Endothelial cell of umbilical vein (primary cell): ENCODE results near the gene SMIM20. TPM values are rescaled to one million over a fixed set of nuclear protein-coding genes. Genes with fewer than 3 reads are reported as not detected.

Source experiments
- BruUV-seq: library from RNA; stranded (reverse); fragments of 400-500 nt; replicated peaks from 2 replicates; lab custom pipeline; 2021; lab: Mats Ljungman, UMichigan
- CTCF ChIA-PET: fragments of 300-600, 350-600 bp; sonication (Branson Sonifier 250); formaldehyde crosslinking; loops from one replicate; lab custom pipeline; 2021; ENCODE audit warnings: antibody characterized with exemption, inconsistent platforms; lab: Charles Lee
- POLR2A ChIA-PET: fragments of 300-600, 350-600 bp; sonication (Branson Sonifier 250); formaldehyde crosslinking; loops from one replicate; lab custom pipeline; 2021; ENCODE audit warnings: antibody characterized with exemption, inconsistent platforms; lab: Charles Lee
- DNase-seq: peaks from one replicate; pipeline ENCODE4 v3.0.0-alpha.2; 2011; ENCODE audit warnings: low read depth, low spot score
- FAIRE-seq: peaks from 2 replicates; lab custom pipeline; 2011; peaks lifted over from hg19 to GRCh38; lab: Jason Lieb, UNC
- H2AFZ ChIP-seq: 2 replicates; pipeline ENCODE4 v1.6.0; 2012; ENCODE audit warnings: low read depth, low read length, control low read depth, inconsistent platforms
- H3K27ac ChIP-seq: 2 replicates; pipeline ENCODE4 v1.5.1; 2011; ENCODE audit warnings: low read depth, mild to moderate bottlenecking, control low read depth, low read length, moderate library complexity; ENCODE audit not compliant: insufficient read depth
- H3K27me3 ChIP-seq, 2 experiments: 2 replicates each; pipeline versions ENCODE4 v1.6.0 to v1.6.1; 2011; ENCODE audit warnings: low read length in 2 of 2, mixed read lengths in 1 of 2; ENCODE audit not compliant: control insufficient read depth in 2 of 2, insufficient read depth in 2 of 2
- H3K36me3 ChIP-seq, 2 experiments: 2 replicates in 1 of 2; 3 replicates in 1 of 2; pipeline ENCODE4 v1.5.1; 2011; ENCODE audit warnings: low read length in 2 of 2, mild to moderate bottlenecking in 1 of 2, moderate library complexity in 1 of 2; ENCODE audit not compliant: control insufficient read depth in 2 of 2, insufficient read depth in 2 of 2; ENCODE audit errors: extremely low read depth in 1 of 2
- H3K4me1 ChIP-seq: 3 replicates; pipeline ENCODE4 v1.5.1; 2011; ENCODE audit warnings: mild to moderate bottlenecking, low read length; ENCODE audit not compliant: control insufficient read depth, insufficient read depth; ENCODE audit errors: extremely low read depth
- H3K4me2 ChIP-seq: 2 replicates; pipeline ENCODE4 v1.6.1; 2011; ENCODE audit warnings: low read length, control low read depth, mixed read lengths; ENCODE audit not compliant: insufficient read depth
- H3K4me3 ChIP-seq, 3 experiments: fragments of 200-600 bp in 1 of 3; sonication (generic), shearing (Covaris generic) in 1 of 3; replicated peaks in 1 of 3; 2 replicates each; pipeline ENCODE4 v1.5.1; 2011 to 2016; ENCODE audit warnings: control low read depth in 3 of 3, low read length in 3 of 3, mild to moderate bottlenecking in 2 of 3, inconsistent platforms in 1 of 3, low read depth in 1 of 3, moderate library complexity in 1 of 3; ENCODE audit not compliant: insufficient read depth in 1 of 3
- H3K79me2 ChIP-seq: 2 replicates; pipeline ENCODE4 v1.6.0; 2012; ENCODE audit warnings: low read length, inconsistent platforms; ENCODE audit not compliant: control insufficient read depth, insufficient read depth
- H3K9ac ChIP-seq: replicated peaks from 2 replicates; pipeline ENCODE3; 2011; ENCODE audit warnings: low read length, control low read depth; ENCODE audit not compliant: insufficient read depth; ENCODE audit errors: extremely low read depth
- H3K9me1 ChIP-seq: replicated peaks from 3 replicates; pipeline ENCODE4 v1.6.0; 2011; ENCODE audit warnings: mild to moderate bottlenecking, low read length; ENCODE audit not compliant: control insufficient read depth, insufficient read depth; ENCODE audit errors: extremely low read depth
- H3K9me3 ChIP-seq: replicated peaks from 2 replicates; pipeline ENCODE4 v1.5.1; 2012; ENCODE audit warnings: low read length, inconsistent platforms; ENCODE audit not compliant: control insufficient read depth, insufficient read depth
- H4K20me1 ChIP-seq: replicated peaks from 2 replicates; pipeline ENCODE3; 2011; ENCODE audit warnings: mild to moderate bottlenecking, low read length; ENCODE audit not compliant: control insufficient read depth, insufficient read depth; ENCODE audit errors: extremely low read depth
- EZH2 ChIP-seq: IDR thresholded peaks from 2 replicates; pipeline ENCODE4 v1.6.1; 2012; ENCODE audit warnings: borderline replicate concordance, low read depth, mild to moderate bottlenecking, moderate library complexity, low read length, inconsistent platforms; ENCODE audit not compliant: severe bottlenecking
- FOS ChIP-seq: IDR thresholded peaks from 2 replicates; pipeline ENCODE4 v1.6.1; 2011; ENCODE audit warnings: mild to moderate bottlenecking, low read length, moderate library complexity, borderline replicate concordance; ENCODE audit not compliant: insufficient read depth
- JUN ChIP-seq: IDR thresholded peaks from 2 replicates; pipeline ENCODE4 v1.6.1; 2011; ENCODE audit warnings: borderline replicate concordance, low read depth; ENCODE audit not compliant: insufficient read length, insufficient read depth
- MYC ChIP-seq: IDR thresholded peaks from one replicate; pipeline ENCODE4 v1.6.1; 2011; ENCODE audit warnings: mild to moderate bottlenecking, low read depth, low read length
- POLR2A ChIP-seq: IDR thresholded peaks from 2 replicates; pipeline ENCODE4 v1.6.1; 2012; ENCODE audit warnings: low read depth, mild to moderate bottlenecking, control low read depth, low read length
- POLR2AphosphoS5 ChIP-seq: IDR thresholded peaks from 2 replicates; pipeline ENCODE4 v1.6.1; 2012; ENCODE audit warnings: low read depth, mild to moderate bottlenecking, control low read depth, low read length, moderate library complexity; ENCODE audit not compliant: insufficient read depth
- dilution Hi-C: fragments of 300-500 bp; cut with MboI; formaldehyde crosslinking; loops from one replicate; pipeline ENCODE4 v1.15.0; 2019; ENCODE audit warnings: low sequenced_read_pairs; ENCODE audit not compliant: extremely low pct_ligation_motif_present
- intact Hi-C: fragments of 100-400 bp; cut with micrococcal nuclease; formaldehyde crosslinking; loops from one replicate; pipeline ENCODE4 v1.10.0; 2022
- polyA plus RNA-seq, 4 experiments: library from polyadenylated mRNA; depleted of rRNA in 3 of 4; stranded (reverse) in 3 of 4; unstranded in 1 of 4; fragments of >200 nt; gene quantifications; 2 replicates each; pipeline versions ENCODE4 v1.2.1 to v1.2.3, GENCODE V29; 2011 to 2012; ENCODE audit warnings: missing spikeins in 1 of 4
- total RNA-seq: library from RNA; stranded (reverse); gene quantifications from 2 replicates; pipeline ENCODE4 v1.2.3, GENCODE V29; 2021
- TF ChIP-seq, protein P1 (sequence below), 2 donors: IDR thresholded peaks; 1 replicate in 1 of 2; 2 replicates in 1 of 2; pipeline ENCODE4 v1.5.1; 2011; ENCODE audit warnings: low read length in 2 of 2, mild to moderate bottlenecking in 2 of 2, moderate library complexity in 2 of 2, control low read depth in 1 of 2, inconsistent platforms in 1 of 2, low read depth in 1 of 2; ENCODE audit not compliant: insufficient read depth in 1 of 2; ENCODE audit errors: extremely low read depth in 1 of 2
- TF ChIP-seq, protein P2 (sequence below): IDR thresholded peaks from 2 replicates; pipeline ENCODE4 v1.6.1; 2011; ENCODE audit not compliant: insufficient read depth, insufficient read length

SMIM20 gene
- total and polyA plus RNA-seq, 2 donors (not counting 3 experiments of a cell fraction or from before 2014, with no cell fraction given) = 10.2 to 19.2 TPM

DNA sequence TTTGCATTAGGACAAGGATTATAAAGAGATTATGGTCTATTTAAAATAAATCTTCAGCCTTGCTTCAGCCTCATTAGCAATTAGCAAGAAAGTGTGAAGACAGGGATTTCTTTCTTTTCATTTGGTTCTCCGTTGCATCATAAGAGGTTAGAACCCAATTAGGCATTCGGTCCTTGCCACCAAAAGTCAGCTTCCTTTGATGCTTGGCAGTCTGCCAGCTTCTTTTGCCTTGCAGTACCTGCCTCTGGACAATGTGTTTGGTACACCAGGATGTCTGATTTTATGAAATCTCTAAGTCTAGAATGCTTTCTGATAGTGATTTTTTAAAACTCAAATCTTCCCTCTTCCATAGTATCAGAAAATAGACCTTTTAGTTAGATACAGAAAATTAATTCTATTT, 12.4 kb downstream of the SMIM20 start:
- Histone ChIP-seq H2AFZ (no peak overlapping the region), H3K36me3 (no peaks in the 10 kb centered on the region), H3K4me1 (no peaks in the 10 kb centered on the region), H3K4me2 (no peak overlapping the region), H4K20me1 (no peaks in the 10 kb centered on the region), H3K27ac (no peak overlapping the region), H3K79me2 (no peaks in the 10 kb centered on the region), H3K9me3 (no peaks in the 10 kb centered on the region), H3K27me3 (no peaks in the 10 kb centered on the region), H3K4me3 (no peak overlapping the region), H3K9ac (no peak overlapping the region), H3K9me1 (no peaks in the 10 kb centered on the region)
- POLR2A ChIA-PET = no interaction called here
- TF ChIP-seq POLR2A (no peak), FOS (no peak), MYC (no peak)
- TF ChIP-seq, protein P1, sequence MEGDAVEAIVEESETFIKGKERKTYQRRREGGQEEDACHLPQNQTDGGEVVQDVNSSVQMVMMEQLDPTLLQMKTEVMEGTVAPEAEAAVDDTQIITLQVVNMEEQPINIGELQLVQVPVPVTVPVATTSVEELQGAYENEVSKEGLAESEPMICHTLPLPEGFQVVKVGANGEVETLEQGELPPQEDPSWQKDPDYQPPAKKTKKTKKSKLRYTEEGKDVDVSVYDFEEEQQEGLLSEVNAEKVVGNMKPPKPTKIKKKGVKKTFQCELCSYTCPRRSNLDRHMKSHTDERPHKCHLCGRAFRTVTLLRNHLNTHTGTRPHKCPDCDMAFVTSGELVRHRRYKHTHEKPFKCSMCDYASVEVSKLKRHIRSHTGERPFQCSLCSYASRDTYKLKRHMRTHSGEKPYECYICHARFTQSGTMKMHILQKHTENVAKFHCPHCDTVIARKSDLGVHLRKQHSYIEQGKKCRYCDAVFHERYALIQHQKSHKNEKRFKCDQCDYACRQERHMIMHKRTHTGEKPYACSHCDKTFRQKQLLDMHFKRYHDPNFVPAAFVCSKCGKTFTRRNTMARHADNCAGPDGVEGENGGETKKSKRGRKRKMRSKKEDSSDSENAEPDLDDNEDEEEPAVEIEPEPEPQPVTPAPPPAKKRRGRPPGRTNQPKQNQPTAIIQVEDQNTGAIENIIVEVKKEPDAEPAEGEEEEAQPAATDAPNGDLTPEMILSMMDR (IDR thresholded peaks at IDR 0.05; ENCODE audit: extremely low read depth in 1 of 2, insufficient read depth in 1 of 2, low read depth in 1 of 2, low read length in 2 of 2) = no peak
- FAIRE-seq (no peak), DNase-seq (no peak)
- BruUV-seq = no TSS peak
- intact Hi-C loops = loop anchor here (5.0 kb wide), 3 partner anchors 61 to 486 kb away; partner anchors contain the start of gene RBPJ
- dilution Hi-C loops = no loop called here
- CTCF ChIA-PET = interaction anchor here (0.6 to 2.5 kb wide), 4 partner anchors 8 to 485 kb away, joined by 3 to 8 read pairs (median 3); no protein-coding TSS in a partner anchor

DNA sequence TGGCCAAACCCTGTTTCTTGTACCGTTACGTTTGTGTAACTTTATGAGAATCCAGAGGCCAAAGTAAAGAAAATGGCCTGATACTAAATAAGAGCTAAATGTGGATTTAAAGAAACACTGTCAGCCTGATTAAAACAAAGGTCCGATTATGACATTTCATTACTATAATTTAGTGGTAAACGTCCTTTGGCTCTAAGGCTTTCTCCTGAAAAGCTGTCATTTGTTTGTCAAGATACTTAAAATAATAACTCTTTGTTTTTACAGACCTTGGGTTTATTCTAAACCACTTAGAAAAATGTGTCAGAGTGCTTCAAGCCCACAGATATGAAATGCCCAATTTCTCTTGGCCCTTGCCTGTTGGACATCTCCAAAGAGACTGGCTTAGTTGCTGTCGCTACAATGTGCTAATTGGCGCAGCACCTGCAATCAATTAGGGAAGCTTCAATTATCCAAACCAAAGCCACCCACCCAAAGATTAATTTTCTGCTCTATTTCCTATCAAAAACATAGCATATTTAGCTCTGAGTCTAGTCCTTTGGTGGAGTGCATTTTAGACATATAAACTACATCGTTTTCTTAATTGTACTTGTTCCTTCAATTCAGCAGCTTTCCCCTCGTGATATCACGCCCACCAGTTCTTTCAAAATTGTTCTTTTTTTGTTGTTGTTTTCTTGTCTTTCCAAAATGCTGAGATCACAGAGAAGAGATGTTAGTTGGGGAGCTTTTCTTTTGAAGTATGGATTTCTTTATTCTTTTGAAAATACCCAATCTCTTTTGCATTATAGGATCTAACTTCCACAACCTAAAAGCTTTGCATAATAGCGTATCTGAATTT, 13.6 kb downstream of the SMIM20 start:
- ChIA-PET POLR2A (no interaction called here), CTCF (interaction anchor here (0.8 to 2.5 kb wide), 4 partner anchors 9 to 483 kb away, joined by 3 to 8 read pairs (median 4); no protein-coding TSS in a partner anchor)
- intact Hi-C loops (loop anchor here (5.0 kb wide), 3 partner anchors 60 to 485 kb away; partner anchors contain the start of gene RBPJ), dilution Hi-C loops (no loop called here)
- Histone ChIP-seq H3K9ac (no peak overlapping the region), H3K9me1 (no peaks in the 10 kb centered on the region), H4K20me1 (no peaks in the 10 kb centered on the region), H3K4me3 (no peak overlapping the region), H3K9me3 (no peaks in the 10 kb centered on the region), H3K4me1 (no peaks in the 10 kb centered on the region), H3K79me2 (no peaks in the 10 kb centered on the region), H3K27ac (no peak overlapping the region), H3K4me2 (no peak overlapping the region), H3K27me3 (no peaks in the 10 kb centered on the region), H2AFZ (no peak overlapping the region), H3K36me3 (no peaks in the 10 kb centered on the region)
- BruUV-seq = no TSS peak
- FAIRE-seq (no peak), DNase-seq (no peak)
- TF ChIP-seq, protein P2, sequence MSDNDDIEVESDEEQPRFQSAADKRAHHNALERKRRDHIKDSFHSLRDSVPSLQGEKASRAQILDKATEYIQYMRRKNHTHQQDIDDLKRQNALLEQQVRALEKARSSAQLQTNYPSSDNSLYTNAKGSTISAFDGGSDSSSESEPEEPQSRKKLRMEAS = no peak
- TF ChIP-seq POLR2AphosphoS5 (no peak), EZH2 (no peak), FOS (no peak), JUN (no peak), MYC (no peak), POLR2A (no peak)
- TF ChIP-seq, protein P1 (IDR thresholded peaks at IDR 0.05; ENCODE audit: extremely low read depth in 1 of 2, insufficient read depth in 1 of 2, low read depth in 1 of 2, low read length in 2 of 2) = no peak
